Breast epithelium (tissue), 3 donors: Measurements from ENCODE around the gene VAMP1.

Experiments used
- CTCF ChIP-seq, 3 donors: fragments of 450-650 bp; IDR thresholded peaks; one replicate each; pipeline ENCODE4 v1.5.1; 2016 to 2017; ENCODE audit warnings: antibody characterized with exemption in 3 of 3, mild to moderate bottlenecking in 3 of 3, moderate library complexity in 3 of 3
- POLR2A ChIP-seq: fragments of 450-650 bp; IDR thresholded peaks from one replicate; pipeline ENCODE4 v1.6.1; 2016; ENCODE audit warnings: antibody characterized with exemption, mild to moderate bottlenecking, moderate library complexity
- POLR2AphosphoS5 ChIP-seq, 3 donors: sonication (generic); formaldehyde crosslinking; IDR thresholded peaks; one replicate each; pipeline ENCODE4 v1.6.1; 2017; ENCODE audit warnings: antibody characterized with exemption in 3 of 3

- TF ChIP-seq CTCF (IDR thresholded peaks at IDR 0.05) (no peak), POLR2AphosphoS5 (IDR thresholded peaks at IDR 0.05) (no peak), POLR2A (no peak)
These were observed 45.6 kb downstream of the VAMP1 start for GRCh38 chr12:6424866-6425265.
